Measurements from ENCODE around the gene FBXO2. TPM values are rescaled to one million over a fixed set of nuclear protein-coding genes. Genes with fewer than 3 reads are reported as not detected.

The FBXO2 gene, protein sequence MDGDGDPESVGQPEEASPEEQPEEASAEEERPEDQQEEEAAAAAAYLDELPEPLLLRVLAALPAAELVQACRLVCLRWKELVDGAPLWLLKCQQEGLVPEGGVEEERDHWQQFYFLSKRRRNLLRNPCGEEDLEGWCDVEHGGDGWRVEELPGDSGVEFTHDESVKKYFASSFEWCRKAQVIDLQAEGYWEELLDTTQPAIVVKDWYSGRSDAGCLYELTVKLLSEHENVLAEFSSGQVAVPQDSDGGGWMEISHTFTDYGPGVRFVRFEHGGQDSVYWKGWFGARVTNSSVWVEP
- 0.76 and 1.0 TPM in 2 replicates for total RNA-seq

DNA sequence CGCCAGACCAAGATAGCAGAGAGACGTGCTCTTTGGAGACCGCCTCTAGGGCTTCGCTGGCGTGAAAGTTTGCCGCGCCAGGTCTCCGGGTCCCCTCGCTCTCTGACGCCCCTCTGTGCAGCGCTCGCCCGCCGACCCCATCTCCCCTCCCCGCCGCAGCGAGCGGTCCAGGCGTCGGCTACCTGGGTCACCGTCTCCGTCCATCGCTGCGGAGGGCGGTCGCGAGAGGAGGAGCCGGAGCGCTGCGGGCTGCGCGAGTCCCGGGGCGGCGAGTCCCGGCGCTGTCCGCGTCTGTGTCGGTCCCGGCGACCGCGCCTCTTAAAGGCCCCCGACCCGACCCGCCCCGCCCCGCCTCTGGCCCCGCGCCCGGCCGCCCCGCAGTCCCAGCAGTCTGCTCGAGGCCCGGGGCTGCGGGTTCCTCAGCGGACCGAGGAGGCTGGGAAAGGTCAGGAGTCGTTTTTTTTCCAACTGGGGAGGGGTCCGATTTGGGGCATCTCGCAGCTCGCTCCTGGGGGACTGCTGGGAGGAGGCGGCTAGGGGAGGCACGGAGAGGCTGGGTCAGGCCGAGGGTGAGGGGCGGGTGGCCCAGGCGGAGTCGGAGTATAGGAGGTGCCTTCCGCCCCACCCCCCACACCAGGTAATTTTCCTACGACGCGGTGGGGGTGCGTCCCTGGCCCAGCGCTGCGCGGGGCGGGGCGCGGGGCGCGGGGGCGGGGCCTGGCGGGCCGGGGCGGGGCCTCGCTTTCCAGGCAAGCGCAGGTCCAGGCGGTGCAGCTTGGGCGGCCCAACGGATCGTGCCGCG is at the start of gene FBXO2, which contains the start of gene FBXO44:
TSS of gene FBXO2 (minus strand) at position 293 of the 802 bp plus-strand sequence. CDS start at position 204, 89 bp downstream.
TSS of gene FBXO44 (plus strand) at position 741 of the 802 bp plus-strand sequence. CDS start 959 bp downstream, outside the sequence.
- peaks cover 16% of the 10 kb centered on the region for H3K27me3 Mint-ChIP-seq
- peak within 1 kb of the TSS; percentile 77 for H3K4me3 Mint-ChIP-seq
- peaks cover 4% of the 10 kb centered on the region for H3K36me3 Mint-ChIP-seq (ENCODE audit: low read depth)
- peaks cover 15% of the 10 kb centered on the region for H3K4me1 Mint-ChIP-seq
- intact Hi-C loops (cut with micrococcal nuclease): loop anchor here (2.0 kb wide), 1 partner anchor 26 kb away; the partner anchor contains the start of gene MAD2L2
- DNase-seq: peak; percentile 89
- no peak within 1 kb of the TSS for H3K27ac Mint-ChIP-seq
- no peaks in the 10 kb centered on the region for H3K9me3 Mint-ChIP-seq

DNA sequence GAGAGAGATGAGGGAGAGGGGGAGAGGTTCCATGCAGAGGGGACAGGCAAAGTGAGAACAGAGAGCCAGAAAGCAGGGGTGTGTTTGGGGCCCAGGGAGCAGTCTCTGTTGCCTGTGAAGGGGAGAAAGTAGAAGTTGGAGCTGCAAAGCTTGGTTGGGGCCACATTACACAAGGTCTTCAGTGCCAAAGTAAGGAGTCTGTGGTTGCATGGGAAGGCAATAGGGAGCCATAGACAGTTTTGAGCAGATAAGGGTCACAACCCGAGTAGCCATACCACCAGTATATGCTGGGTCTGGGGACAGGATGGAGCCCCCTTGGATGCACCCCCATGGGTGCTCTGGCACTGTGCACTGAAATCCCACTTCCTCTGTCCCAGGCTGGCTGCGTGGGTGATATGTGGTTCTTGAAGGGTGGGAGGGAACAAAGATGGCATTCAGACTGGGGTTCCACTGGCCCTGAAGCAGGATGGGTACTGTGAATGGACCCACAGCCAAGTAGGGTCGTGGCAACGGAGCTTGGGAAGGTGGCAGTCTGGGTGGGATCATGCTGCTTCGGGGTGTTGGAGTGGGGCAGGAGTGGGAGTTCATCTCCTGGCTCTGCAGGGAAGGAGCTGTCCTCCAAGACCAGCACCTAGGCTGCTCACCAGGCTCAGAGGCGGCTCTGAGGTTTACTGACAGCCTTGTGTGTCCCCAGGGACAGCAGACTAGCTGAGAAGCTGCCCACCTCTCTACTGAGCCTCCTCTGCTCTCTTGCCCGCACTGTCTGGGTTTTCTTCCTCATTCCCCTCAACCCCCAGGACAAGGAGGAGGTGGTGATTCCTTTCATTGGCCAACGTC is 49.3 kb upstream of the FBXO2 start:
- intact Hi-C loops (cut with micrococcal nuclease): no loop called here
- Mint-ChIP-seq H3K27me3 (peaks cover 10% of the 10 kb centered on the region), H3K9me3 (no peaks in the 10 kb centered on the region), H3K36me3 (ENCODE audit: low read depth) (no peaks in the 10 kb centered on the region), H3K4me3 (no peak overlapping the region), H3K27ac (no peak overlapping the region), H3K4me1 (no peaks in the 10 kb centered on the region)
- DNase-seq: no peak

DNA sequence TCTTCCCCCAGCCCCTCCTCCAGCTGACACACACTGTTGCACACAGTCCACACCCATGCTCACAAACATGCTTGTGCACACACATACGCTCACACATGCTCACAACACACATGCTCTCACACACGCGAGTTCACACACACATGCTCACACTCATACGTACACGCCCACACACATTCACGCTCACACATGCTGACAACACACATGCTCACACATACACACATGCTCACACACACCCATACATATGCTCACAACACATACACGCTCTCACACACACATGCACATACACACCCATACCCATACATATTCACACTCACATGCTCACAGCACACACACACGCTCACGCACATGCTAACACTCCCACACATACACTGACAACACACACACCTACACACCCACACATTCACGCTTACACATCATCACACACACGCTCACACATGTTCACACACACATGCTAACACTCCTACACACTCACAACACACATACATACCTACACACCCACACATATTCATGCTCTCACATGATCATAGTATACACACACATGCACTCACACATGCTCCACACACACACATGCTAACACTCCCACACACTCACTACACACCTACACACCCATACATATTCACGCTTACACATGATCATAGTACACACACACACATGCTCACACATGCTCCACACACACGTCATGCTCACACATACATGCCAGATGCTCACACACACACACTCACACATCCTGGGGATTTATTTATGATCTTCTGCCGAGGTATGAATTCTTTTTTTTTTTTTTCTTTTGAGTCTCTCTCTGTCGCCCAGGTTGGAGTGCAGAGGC is 48.0 kb upstream of the FBXO2 start:
- no peaks in the 10 kb centered on the region for H3K9me3 Mint-ChIP-seq
- intact Hi-C loops (cut with micrococcal nuclease): no loop called here
- DNase-seq: no peak
- peaks cover 3% of the 10 kb centered on the region for H3K4me1 Mint-ChIP-seq
- H3K27me3 Mint-ChIP-seq: peaks cover 10% of the 10 kb centered on the region
- no peak overlapping the region for H3K27ac Mint-ChIP-seq
- no peaks in the 10 kb centered on the region for H3K36me3 Mint-ChIP-seq (ENCODE audit: low read depth)
- H3K4me3 Mint-ChIP-seq: no peak overlapping the region

DNA sequence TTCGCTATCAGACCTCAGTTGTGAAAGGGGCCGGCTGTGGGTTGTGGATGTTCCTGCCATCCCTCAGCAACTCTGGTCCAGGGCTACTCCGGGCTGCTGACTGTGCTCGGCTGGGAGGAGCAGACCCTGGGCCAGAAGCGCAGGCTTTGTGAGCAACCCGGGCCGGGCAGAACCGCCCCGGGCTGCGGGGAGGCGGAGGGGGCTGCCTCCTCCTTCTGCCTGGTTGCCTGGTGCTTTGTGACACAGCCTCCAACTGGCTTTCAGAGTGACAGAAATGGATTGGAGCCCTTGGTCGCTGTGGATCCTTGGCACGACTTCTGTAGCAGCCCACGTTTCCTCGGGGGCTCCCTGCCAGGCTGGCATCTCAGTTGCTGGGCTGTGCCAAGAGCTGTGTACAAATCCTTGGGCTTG is 47.3 kb upstream of the FBXO2 start:
- no peak overlapping the region for H3K4me3 Mint-ChIP-seq

DNA sequence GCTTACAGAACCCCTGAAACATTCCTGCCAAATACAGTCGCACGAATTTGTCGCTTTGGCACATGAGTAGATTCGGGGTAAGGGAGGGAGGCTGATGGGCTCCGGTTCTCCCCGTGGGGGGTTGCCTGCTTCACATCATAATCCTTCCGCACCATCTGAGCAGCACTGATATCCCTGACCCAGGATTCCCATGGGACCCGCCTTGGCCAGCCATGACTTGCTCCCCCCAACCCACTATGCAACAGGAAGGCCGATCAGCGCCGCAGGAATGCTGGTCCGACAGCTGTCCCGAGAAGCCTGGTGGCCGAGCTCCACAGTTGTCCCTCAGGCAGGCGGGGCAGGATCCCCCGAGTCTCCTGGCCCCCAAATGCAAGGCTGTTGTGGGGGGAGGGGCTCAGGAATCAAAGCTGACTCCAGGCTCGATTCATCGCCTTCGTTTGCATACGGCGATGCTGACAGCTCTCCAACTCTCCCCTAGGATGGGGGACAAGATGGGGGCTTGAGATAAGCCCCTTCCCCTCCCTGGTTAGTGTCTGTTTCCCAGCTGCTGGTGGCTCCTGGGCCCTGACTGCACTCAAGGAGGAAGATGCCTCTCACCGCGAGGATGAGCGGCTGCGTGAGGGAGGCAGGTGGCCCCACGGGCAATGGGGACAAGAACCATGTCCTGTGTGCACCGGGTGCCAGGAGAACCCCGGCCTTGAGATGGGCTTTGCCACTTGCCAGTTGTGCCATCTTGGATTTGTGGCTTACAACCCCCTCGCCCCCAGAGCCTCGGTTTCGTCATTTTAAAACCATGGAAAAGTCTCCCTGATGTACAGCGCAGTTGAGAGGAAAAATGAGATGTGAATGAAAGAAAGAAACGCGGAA is 46.6 kb upstream of the FBXO2 start:
- intact Hi-C loops (cut with micrococcal nuclease): no loop called here
- no peak for DNase-seq
- Mint-ChIP-seq H3K27ac (no peak overlapping the region), H3K4me3 (no peak overlapping the region), H3K9me3 (no peaks in the 10 kb centered on the region), H3K4me1 (peaks cover 3% of the 10 kb centered on the region), H3K36me3 (ENCODE audit: low read depth) (no peaks in the 10 kb centered on the region), H3K27me3 (peaks cover 14% of the 10 kb centered on the region)

More for the DNA sequence above, 47.3 kb upstream of the FBXO2 start:
- intact Hi-C loops (cut with micrococcal nuclease): no loop called here
- Mint-ChIP-seq H3K4me1 (peaks cover 3% of the 10 kb centered on the region), H3K27ac (no peak overlapping the region), H3K9me3 (no peaks in the 10 kb centered on the region), H3K27me3 (peaks cover 13% of the 10 kb centered on the region), H3K36me3 (ENCODE audit: low read depth) (no peaks in the 10 kb centered on the region)
- DNase-seq: no peak

DNA sequence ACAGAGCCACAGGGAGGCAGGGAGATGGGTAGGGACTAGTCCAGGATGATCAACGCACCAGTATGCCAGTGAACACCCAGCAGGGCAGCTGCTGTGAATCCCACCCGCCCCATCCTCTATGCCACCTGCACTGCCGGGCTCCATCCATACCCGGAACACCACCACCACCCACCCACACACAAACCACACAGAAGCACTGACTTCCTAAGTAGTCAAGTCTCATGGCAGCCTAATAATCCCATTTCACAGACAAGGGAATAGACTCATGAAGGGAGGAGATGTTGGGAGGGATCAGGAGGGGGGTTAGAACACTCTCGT is 43.6 kb upstream of the FBXO2 start:
- no peak overlapping the region for H3K4me3 Mint-ChIP-seq
- no peaks in the 10 kb centered on the region for H3K36me3 Mint-ChIP-seq (ENCODE audit: low read depth)
- no peak overlapping the region for H3K27ac Mint-ChIP-seq
- H3K9me3 Mint-ChIP-seq: no peaks in the 10 kb centered on the region
- peaks cover 9% of the 10 kb centered on the region for H3K4me1 Mint-ChIP-seq
- peaks cover 27% of the 10 kb centered on the region for H3K27me3 Mint-ChIP-seq
- intact Hi-C loops (cut with micrococcal nuclease): no loop called here
- no peak for DNase-seq

DNA sequence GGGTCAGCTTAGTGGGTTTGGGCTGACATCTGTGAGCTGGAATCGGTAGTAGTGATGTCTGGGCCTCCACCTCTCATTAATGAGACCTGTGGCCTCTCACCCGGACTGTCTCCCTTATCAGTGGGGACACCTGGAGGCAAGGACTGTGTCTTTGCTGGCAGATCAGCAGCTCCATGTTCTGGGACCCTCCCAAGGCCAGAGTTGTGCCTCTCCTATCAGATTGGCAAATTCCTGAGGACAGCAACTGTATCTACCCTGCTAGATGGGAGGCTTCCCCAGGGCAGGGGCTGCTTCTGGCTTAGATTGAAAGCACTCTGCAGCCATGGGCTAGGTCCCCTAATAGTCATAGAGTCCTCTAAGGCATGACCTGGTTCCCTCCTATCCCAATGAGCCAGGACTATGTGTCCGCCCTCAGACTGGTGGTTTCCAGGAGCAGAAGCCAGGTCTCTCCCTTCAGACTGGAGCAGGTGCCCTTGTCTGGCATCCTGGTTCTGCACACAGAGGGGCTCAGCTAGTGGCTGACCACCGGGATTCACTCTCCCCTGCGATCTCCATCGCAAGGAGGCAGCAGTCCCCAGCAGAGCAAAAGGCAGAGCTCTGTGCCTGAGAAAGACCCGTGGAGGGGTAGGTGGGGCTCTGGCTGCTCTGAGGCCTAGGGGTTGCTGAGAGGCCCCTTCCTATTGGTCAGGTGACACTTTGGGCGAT is 43.1 kb upstream of the FBXO2 start:
- Mint-ChIP-seq H3K27ac (no peak overlapping the region), H3K9me3 (no peaks in the 10 kb centered on the region), H3K4me3 (no peak overlapping the region), H3K27me3 (peaks cover 31% of the 10 kb centered on the region), H3K4me1 (peaks cover 12% of the 10 kb centered on the region), H3K36me3 (ENCODE audit: low read depth) (no peaks in the 10 kb centered on the region)
- DNase-seq: no peak
- intact Hi-C loops (cut with micrococcal nuclease): no loop called here

DNA sequence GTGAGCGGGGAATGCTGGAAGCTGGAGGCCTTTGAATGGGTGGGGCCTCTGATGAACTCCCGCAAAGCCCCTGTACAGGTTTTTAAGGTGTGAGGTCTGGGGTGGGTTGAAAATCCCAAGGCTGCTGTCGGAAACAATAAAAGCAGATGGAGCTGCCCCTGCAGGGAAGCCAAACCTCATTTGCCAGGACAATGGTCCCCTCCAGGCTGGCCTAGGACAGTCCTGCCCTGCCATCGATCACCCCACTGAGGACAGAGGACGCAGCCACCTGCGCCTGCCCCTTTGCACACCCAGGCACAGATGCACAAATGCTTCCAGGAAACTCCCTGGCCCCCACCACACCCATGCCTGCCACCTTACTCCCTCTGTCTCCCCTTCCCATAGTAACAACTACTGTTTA is 41.6 kb upstream of the FBXO2 start:
- H3K4me1 Mint-ChIP-seq: peaks cover 15% of the 10 kb centered on the region
- peaks cover 33% of the 10 kb centered on the region for H3K27me3 Mint-ChIP-seq
- H3K27ac Mint-ChIP-seq: no peak overlapping the region
- intact Hi-C loops (cut with micrococcal nuclease): no loop called here
- H3K36me3 Mint-ChIP-seq (ENCODE audit: low read depth): peaks cover 1% of the 10 kb centered on the region
- no peak for DNase-seq
- no peaks in the 10 kb centered on the region for H3K9me3 Mint-ChIP-seq
- no peak overlapping the region for H3K4me3 Mint-ChIP-seq

DNA sequence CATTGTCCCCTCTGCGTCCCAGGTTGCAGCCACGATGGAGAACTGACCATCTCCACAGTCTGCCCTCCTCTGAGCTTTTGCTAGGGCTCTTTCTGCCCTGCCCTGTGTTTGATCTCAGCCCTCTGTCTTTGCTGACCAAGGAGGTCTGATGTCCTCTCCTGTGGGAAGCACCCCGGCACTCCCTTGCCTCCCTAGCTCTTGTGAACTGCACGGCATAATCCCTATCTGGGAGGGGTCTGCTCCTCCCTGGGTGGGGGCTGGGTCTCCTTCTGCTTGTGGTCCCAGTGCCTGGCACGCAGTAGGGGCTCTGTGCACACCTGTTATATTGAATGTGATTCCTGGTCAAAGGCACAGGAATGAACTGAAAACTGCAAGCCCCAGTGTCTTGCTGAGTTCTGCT is 39.7 kb upstream of the FBXO2 start:
- H3K36me3 Mint-ChIP-seq (ENCODE audit: low read depth): peaks cover 1% of the 10 kb centered on the region
- intact Hi-C loops (cut with micrococcal nuclease): no loop called here
- H3K27ac Mint-ChIP-seq: no peak overlapping the region
- no peak for DNase-seq
- H3K4me1 Mint-ChIP-seq: peaks cover 17% of the 10 kb centered on the region
- no peaks in the 10 kb centered on the region for H3K9me3 Mint-ChIP-seq
- H3K27me3 Mint-ChIP-seq: peaks cover 46% of the 10 kb centered on the region
- no peak overlapping the region for H3K4me3 Mint-ChIP-seq

DNA sequence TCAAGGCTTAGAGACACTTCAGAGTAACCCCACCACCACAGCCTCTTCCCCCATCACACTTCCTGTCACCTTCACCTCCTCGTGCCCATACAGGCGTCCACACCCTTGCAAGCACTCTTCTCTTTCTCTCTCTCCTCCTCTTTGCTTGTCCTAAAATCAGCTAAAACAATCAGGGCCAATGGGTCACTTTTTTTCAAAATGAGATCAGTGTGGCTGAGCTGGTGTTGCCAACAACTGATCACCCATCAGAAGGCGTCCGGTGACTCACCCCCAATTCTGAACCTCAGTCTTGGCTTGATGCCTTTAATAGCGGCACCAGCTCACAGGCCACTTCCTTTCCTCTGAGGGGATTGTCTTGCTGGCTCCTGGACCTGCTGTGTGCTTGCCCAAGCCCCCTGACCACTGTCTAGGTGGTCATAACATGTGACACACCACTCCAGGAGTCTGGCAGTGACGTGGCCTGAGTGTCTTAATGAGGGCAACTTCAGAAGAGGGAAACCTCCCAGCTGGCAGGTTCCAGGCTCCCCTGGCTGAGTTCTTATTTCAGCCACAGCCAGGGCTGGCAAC is 38.9 kb upstream of the FBXO2 start:
- Mint-ChIP-seq H3K4me3 (peak overlapping the region; percentile 30), H3K9me3 (no peaks in the 10 kb centered on the region), H3K4me1 (peaks cover 17% of the 10 kb centered on the region), H3K27ac (no peak overlapping the region), H3K36me3 (ENCODE audit: low read depth) (peaks cover 1% of the 10 kb centered on the region), H3K27me3 (peaks cover 53% of the 10 kb centered on the region)
- DNase-seq: peak; percentile 70
- intact Hi-C loops (cut with micrococcal nuclease): no loop called here

DNA sequence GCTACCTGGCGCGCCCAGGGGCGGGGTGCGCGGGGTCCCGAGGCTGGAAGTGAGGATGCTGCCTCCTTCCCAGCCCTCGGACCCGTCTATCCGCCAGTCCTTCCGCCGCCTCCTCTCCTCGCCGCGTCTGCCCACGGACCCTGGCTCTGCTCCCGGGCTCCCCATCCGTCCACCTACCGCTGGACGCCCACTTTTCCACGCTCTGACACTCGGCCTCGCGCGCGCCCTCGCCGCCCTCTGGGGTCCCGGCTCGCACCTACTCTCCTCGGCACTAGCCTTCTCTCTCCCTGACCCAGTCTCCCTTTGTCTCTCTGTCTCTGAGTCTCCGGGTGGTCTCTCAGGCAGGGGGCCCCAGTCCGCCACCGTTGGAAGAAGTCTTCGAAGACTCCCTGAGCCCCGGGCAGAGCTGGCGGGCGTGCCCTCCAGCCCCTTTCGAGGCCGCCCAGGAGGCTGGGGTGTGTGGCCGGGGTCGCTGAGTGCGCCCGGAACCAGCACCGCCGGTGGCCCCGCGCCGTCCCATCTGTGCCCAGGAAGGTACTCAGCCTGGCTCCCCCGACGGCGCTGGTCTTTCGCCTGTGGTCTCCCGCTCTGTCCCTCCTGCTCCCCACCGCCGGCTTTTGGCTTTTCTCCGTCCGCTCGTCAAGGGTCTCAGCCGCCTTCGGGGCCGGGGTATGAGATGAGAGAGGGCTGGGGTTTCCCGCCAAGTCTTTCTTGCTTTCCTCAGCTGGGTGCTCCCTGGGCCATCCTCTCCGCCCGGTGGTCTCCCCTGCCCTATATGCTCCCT is 37.9 kb upstream of the FBXO2 start:
- Mint-ChIP-seq H3K4me3 (peak overlapping the region; percentile 80), H3K27me3 (peaks cover 58% of the 10 kb centered on the region), H3K36me3 (ENCODE audit: low read depth) (peaks cover 1% of the 10 kb centered on the region), H3K9me3 (no peaks in the 10 kb centered on the region), H3K27ac (no peak overlapping the region), H3K4me1 (peaks cover 14% of the 10 kb centered on the region)
- intact Hi-C loops (cut with micrococcal nuclease): no loop called here
- DNase-seq: no peak
